ENCODE data around the gene SLC35F6. TPM values are rescaled to one million over a fixed set of nuclear protein-coding genes. Genes with fewer than 3 reads are reported as not detected.

Gene SLC35F6
- total RNA-seq, 1 donor from 2014 or later, result 48.4 TPM

DNA sequence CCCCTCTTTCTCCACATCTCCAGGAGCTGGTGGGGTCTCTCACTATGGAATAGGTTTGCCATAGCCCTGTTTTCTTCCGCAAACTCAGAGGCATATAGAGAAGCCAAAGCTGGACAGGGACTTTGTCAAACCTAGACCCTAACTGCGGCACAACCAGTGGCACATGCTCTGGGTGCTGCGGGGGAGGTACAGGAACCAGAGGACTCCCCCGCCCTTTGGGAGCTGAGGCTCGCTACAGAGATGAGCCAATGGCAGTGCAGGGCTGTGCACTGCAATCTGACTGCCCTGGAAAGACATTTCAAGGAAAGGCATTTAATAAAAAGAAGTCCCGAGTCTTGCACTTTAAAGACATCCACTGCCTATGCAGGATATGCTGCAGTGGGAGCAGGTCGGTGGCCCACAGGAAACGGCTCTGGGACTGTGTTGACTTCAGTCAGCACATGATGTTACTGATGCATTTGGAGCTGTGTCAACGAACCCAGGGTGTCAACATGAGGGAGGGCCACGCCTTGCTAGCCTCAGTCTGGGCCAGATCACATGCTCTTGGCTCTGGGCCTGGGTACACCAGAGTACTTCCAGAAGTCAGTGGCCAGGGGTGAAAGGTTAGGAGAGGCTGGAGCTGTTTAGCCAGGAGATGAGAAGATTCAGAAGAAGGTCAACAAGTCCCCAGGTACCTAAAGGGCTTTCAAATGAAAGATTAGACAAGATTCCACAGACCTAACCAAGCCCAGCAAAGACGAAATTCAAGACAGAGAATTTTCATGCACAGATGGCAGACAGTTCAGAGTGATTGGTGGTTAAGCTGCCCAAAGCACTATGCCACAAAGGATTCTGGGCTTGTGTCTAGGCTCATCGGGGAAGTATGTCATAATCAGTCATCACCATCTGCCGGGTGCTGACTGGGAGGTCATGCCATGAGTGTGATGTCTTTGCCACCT is 8.2 kb downstream of the SLC35F6 start:
- peaks cover 43% of the 10 kb centered on the region for H3K4me1 Mint-ChIP-seq (ENCODE audit: low read depth)
- H3K27me3 Mint-ChIP-seq (ENCODE audit: low read depth), result no peaks in the 10 kb centered on the region
- peak overlapping the region; percentile 89 for H3K27ac Mint-ChIP-seq (ENCODE audit: unreplicated experiment)
- H3K36me3 Mint-ChIP-seq (ENCODE audit: low read depth), result peaks cover 13% of the 10 kb centered on the region
- no peak overlapping the region for H3K4me3 Mint-ChIP-seq (ENCODE audit: unreplicated experiment)
- no peaks in the 10 kb centered on the region for H3K9me3 Mint-ChIP-seq (ENCODE audit: low read depth)
- no peak for DNase-seq (ENCODE audit: low spot score)
- TF ChIP-seq, protein P1, sequence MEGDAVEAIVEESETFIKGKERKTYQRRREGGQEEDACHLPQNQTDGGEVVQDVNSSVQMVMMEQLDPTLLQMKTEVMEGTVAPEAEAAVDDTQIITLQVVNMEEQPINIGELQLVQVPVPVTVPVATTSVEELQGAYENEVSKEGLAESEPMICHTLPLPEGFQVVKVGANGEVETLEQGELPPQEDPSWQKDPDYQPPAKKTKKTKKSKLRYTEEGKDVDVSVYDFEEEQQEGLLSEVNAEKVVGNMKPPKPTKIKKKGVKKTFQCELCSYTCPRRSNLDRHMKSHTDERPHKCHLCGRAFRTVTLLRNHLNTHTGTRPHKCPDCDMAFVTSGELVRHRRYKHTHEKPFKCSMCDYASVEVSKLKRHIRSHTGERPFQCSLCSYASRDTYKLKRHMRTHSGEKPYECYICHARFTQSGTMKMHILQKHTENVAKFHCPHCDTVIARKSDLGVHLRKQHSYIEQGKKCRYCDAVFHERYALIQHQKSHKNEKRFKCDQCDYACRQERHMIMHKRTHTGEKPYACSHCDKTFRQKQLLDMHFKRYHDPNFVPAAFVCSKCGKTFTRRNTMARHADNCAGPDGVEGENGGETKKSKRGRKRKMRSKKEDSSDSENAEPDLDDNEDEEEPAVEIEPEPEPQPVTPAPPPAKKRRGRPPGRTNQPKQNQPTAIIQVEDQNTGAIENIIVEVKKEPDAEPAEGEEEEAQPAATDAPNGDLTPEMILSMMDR (IDR thresholded peaks at IDR 0.05), result no peak

DNA sequence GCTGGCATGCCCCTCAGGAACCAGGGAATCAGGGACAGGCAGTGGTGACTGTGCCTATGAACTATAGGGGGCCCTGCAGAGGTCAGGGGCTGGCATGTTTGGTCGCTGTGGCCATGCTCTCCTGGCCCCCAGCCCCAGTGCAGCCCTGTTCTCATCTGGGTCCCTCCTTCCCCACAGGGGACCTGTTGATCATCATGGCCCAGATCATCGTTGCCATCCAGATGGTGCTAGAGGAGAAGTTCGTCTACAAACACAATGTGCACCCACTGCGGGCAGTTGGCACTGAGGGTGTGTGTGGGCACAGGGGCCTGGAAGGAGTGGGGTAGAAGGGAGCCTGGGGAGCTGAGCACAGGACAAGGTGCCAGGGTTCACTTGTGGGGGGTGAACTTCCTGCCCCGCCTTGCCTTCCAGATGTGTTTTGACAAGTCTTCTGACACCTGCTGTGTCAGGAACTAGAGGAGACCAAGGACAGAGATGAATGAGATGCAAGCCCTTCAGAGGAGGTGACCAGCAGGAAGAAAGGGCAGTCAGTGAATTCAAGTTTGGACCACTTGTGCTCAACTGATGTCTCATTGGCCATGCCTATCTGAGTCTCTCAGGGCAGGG is 12.2 kb downstream of the SLC35F6 start:
- peaks cover 28% of the 10 kb centered on the region for H3K36me3 Mint-ChIP-seq (ENCODE audit: low read depth)
- no peak overlapping the region for H3K27ac Mint-ChIP-seq (ENCODE audit: unreplicated experiment)
- no peaks in the 10 kb centered on the region for H3K27me3 Mint-ChIP-seq (ENCODE audit: low read depth)

GRCh38 chr2:26778098-26778497 is 14.0 kb downstream of the SLC35F6 start:
- Mint-ChIP-seq H3K4me3 (ENCODE audit: unreplicated experiment) (no peak overlapping the region), H3K36me3 (ENCODE audit: low read depth) (peaks cover 28% of the 10 kb centered on the region), H3K4me1 (ENCODE audit: low read depth) (no peaks in the 10 kb centered on the region), H3K27ac (ENCODE audit: unreplicated experiment) (no peak overlapping the region), H3K9me3 (ENCODE audit: low read depth) (no peaks in the 10 kb centered on the region), H3K27me3 (ENCODE audit: low read depth) (no peaks in the 10 kb centered on the region)
- DNase-seq (ENCODE audit: low spot score), result no peak
- TF ChIP-seq, protein P1 (IDR thresholded peaks at IDR 0.05), result no peak

More for the DNA sequence above, 12.2 kb downstream of the SLC35F6 start:
- Mint-ChIP-seq H3K4me3 (ENCODE audit: unreplicated experiment) (no peak overlapping the region), H3K4me1 (ENCODE audit: low read depth) (peaks cover 16% of the 10 kb centered on the region), H3K9me3 (ENCODE audit: low read depth) (no peaks in the 10 kb centered on the region)
- no peak for DNase-seq (ENCODE audit: low spot score)
- TF ChIP-seq, protein P1 (IDR thresholded peaks at IDR 0.05), result no peak

DNA sequence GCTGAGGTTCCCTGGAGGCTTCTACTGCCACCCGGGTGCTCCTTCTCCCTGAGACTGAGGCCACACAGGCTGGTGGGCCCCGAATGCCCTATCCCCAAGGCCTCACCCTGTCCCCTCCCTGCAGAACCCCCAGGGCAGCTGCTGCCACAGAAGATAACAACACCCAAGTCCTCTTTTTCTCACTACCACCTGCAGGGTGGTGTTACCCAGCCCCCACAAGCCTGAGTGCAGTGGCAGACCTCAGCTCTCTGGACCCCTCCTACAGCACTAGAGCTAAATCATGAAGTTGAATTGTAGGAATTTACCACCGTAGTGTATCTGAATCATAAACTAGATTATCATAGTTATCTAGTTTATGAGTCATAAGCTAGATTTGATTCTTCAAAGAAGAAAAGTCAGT is 14.4 kb downstream of the SLC35F6 start:
- TF ChIP-seq, protein P1 (IDR thresholded peaks at IDR 0.05), result no peak
- DNase-seq (ENCODE audit: low spot score), result no peak
- Mint-ChIP-seq H3K27me3 (ENCODE audit: low read depth) (no peaks in the 10 kb centered on the region), H3K27ac (ENCODE audit: unreplicated experiment) (no peak overlapping the region), H3K4me1 (ENCODE audit: low read depth) (no peaks in the 10 kb centered on the region), H3K4me3 (ENCODE audit: unreplicated experiment) (no peak overlapping the region), H3K9me3 (ENCODE audit: low read depth) (no peaks in the 10 kb centered on the region), H3K36me3 (ENCODE audit: low read depth) (peaks cover 28% of the 10 kb centered on the region)

DNA sequence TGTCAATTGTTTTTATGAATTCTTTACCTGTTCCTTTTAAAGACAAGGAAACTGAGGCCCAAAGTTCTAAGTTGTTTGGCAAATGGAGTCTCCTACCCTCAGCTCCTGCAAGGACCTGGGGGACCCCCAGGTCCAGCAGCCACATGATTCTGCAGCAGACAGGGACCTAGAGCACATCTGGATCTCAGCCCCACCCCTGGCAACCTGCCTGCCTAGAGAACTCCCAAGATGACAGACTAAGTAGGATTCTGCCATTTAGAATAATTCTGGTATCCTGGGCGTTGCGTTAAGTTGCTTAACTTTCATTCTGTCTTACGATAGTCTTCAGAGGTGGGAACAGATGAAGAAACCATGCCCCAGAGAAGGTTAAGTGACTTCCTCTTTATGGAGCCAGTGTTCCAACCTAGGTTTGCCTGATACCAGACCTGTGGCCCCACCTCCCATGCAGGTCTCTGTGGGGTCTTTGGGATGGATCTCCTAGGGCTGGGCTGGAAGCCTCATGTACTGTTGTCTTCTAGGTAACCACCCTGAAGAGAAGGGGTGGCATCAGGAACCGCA is 16.2 kb downstream of the SLC35F6 start:
- Mint-ChIP-seq H3K4me1 (ENCODE audit: low read depth) (peaks cover 5% of the 10 kb centered on the region), H3K4me3 (ENCODE audit: unreplicated experiment) (no peak overlapping the region), H3K27me3 (ENCODE audit: low read depth) (no peaks in the 10 kb centered on the region), H3K27ac (ENCODE audit: unreplicated experiment) (no peak overlapping the region), H3K9me3 (ENCODE audit: low read depth) (no peaks in the 10 kb centered on the region), H3K36me3 (ENCODE audit: low read depth) (peaks cover 26% of the 10 kb centered on the region)
- DNase-seq (ENCODE audit: low spot score), result peak; percentile 21
- TF ChIP-seq, protein P1 (IDR thresholded peaks at IDR 0.05), result no peak
